Progenitor cell of endocrine pancreas (in vitro differentiated cells): ENCODE results near the gene LHX5. TPM values are rescaled to one million over a fixed set of nuclear protein-coding genes. Genes with fewer than 3 reads are reported as not detected.

Experiments used
- DNase-seq: peaks from one replicate; pipeline ENCODE4 v3.0.0; 2021; ENCODE audit warnings: low spot score; ENCODE audit not compliant: unreplicated experiment
- H3K27ac Mint-ChIP-seq: 2 replicates; pipeline ENCODE4 v1.8.0; 2021; ENCODE audit warnings: mild to moderate bottlenecking, moderate library complexity, mixed read lengths
- H3K27me3 Mint-ChIP-seq: 2 replicates; pipeline ENCODE4 v1.8.0; 2021; ENCODE audit warnings: mixed read lengths
- H3K36me3 Mint-ChIP-seq: 2 replicates; pipeline ENCODE4 v1.8.0; 2022; ENCODE audit warnings: mixed read lengths; ENCODE audit not compliant: insufficient read depth
- H3K4me1 Mint-ChIP-seq: 2 replicates; pipeline ENCODE4 v1.8.0; 2021; ENCODE audit warnings: low read depth, mixed read lengths
- H3K4me3 Mint-ChIP-seq: 2 replicates; pipeline ENCODE4 v1.8.0; 2021; ENCODE audit warnings: low read depth, mild to moderate bottlenecking, moderate library complexity, mixed read lengths
- H3K9me3 Mint-ChIP-seq: 2 replicates; pipeline ENCODE4 v1.8.0; 2021; ENCODE audit warnings: low read depth, mixed read lengths
- CTCF ChIP-seq: fragments of 200-600 bp; sonication (generic); IDR thresholded peaks from one replicate; pipeline ENCODE4 v1.5.0; 2021; ENCODE audit warnings: antibody characterized with exemption, mild to moderate bottlenecking; ENCODE audit not compliant: unreplicated experiment
- total RNA-seq: library from RNA; stranded (reverse); gene quantifications from 2 replicates; pipeline ENCODE4 v1.2.1, GENCODE V29; 2021

Gene LHX5
- total RNA-seq, 1 donor from 2014 or later, result 0.41 TPM

- Mint-ChIP-seq H3K27me3 (peaks cover 89% of the 10 kb centered on the region), H3K4me3 (no peak overlapping the region), H3K27ac (no peak overlapping the region), H3K9me3 (no peaks in the 10 kb centered on the region), H3K36me3 (no peaks in the 10 kb centered on the region), H3K4me1 (peaks cover 2% of the 10 kb centered on the region)
- DNase-seq, result no peak
- no peak for TF ChIP-seq CTCF
These were observed 3.2 kb upstream of the LHX5 start for GRCh38 chr12:113474635-113475436.

GRCh38 chr12:113473942-113474341 lies 2.3 kb upstream of the LHX5 start:
- no peak for DNase-seq
- Mint-ChIP-seq H3K4me3 (no peak overlapping the region), H3K36me3 (no peaks in the 10 kb centered on the region), H3K4me1 (peaks cover 2% of the 10 kb centered on the region), H3K27ac (no peak overlapping the region), H3K27me3 (peaks cover 89% of the 10 kb centered on the region), H3K9me3 (no peaks in the 10 kb centered on the region)
- TF ChIP-seq CTCF, result no peak

- H3K27me3 Mint-ChIP-seq, result peaks cover 90% of the 10 kb centered on the region
- no peaks in the 10 kb centered on the region for H3K9me3 Mint-ChIP-seq
- H3K4me1 Mint-ChIP-seq, result peaks cover 3% of the 10 kb centered on the region
- H3K4me3 Mint-ChIP-seq, result no peak overlapping the region
- no peaks in the 10 kb centered on the region for H3K36me3 Mint-ChIP-seq
- no peak for TF ChIP-seq CTCF
- no peak overlapping the region for H3K27ac Mint-ChIP-seq
- DNase-seq, result no peak
These were observed 1.7 kb upstream of the LHX5 start for GRCh38 chr12:113473400-113473799.

- Mint-ChIP-seq H3K27me3 (peaks cover 88% of the 10 kb centered on the region), H3K4me3 (no peak overlapping the region), H3K9me3 (no peaks in the 10 kb centered on the region), H3K4me1 (peaks cover 5% of the 10 kb centered on the region), H3K36me3 (no peaks in the 10 kb centered on the region), H3K27ac (no peak overlapping the region)
- TF ChIP-seq CTCF, result no peak
- DNase-seq, result no peak
These were observed 785 bp upstream of the LHX5 start for GRCh38 chr12:113472191-113473121.

GRCh38 chr12:113470871-113471618 lies 626 bp downstream of the LHX5 start:
- no peak overlapping the region for H3K4me3 Mint-ChIP-seq
- H3K27me3 Mint-ChIP-seq, result peaks cover 93% of the 10 kb centered on the region

More at GRCh38 chr12:113470871-113471618, 626 bp downstream of the LHX5 start:
- TF ChIP-seq CTCF, result no peak
- H3K27ac Mint-ChIP-seq, result no peak overlapping the region
- peaks cover 9% of the 10 kb centered on the region for H3K4me1 Mint-ChIP-seq
- H3K9me3 Mint-ChIP-seq, result no peaks in the 10 kb centered on the region
- no peak for DNase-seq
- H3K36me3 Mint-ChIP-seq, result no peaks in the 10 kb centered on the region
